Activated T-helper 1 cell treated with anti-CD3 and anti-CD28 coated beads, Interleukin-2, amount 50 U/mL, for 16 hours (primary cell): ENCODE measurements around the gene NR2C1.

Experiments
- DNase-seq, 2 donors: peaks; one replicate each; pipeline ENCODE4 v3.0.0-alpha.2; 2020; ENCODE audit warnings: low read depth in 1 of 2, low spot score in 1 of 2

Gene NR2C1

GRCh38 chr12:95085612-95086011 lies 12.2 kb upstream of the NR2C1 start:
- DNase-seq = no peak

- DNase-seq = no peak
These were observed 10.5 kb upstream of the NR2C1 start for GRCh38 chr12:95083938-95084337.

GRCh38 chr12:95083471-95083870 lies 10.1 kb upstream of the NR2C1 start:
- no peak for DNase-seq

GRCh38 chr12:95077341-95077740 lies 3.9 kb upstream of the NR2C1 start:
- no peak for DNase-seq

GRCh38 chr12:95074766-95075165 lies 1.3 kb upstream of the NR2C1 start:
- DNase-seq = no peak

- no peak for DNase-seq
These were observed 491 bp upstream of the NR2C1 start for GRCh38 chr12:95073698-95074520.

GRCh38 chr12:95070378-95070777 lies 3.0 kb downstream of the NR2C1 start:
- no peak for DNase-seq

GRCh38 chr12:95066091-95066855 lies 7.1 kb downstream of the NR2C1 start:
- DNase-seq = no peak

GRCh38 chr12:95060951-95061350 lies 12.5 kb downstream of the NR2C1 start:
- DNase-seq = no peak

- DNase-seq = no peak
These were observed 13.4 kb downstream of the NR2C1 start for GRCh38 chr12:95059984-95060383.

GRCh38 chr12:95057424-95057823 lies 16.0 kb downstream of the NR2C1 start:
- no peak for DNase-seq

GRCh38 chr12:95055057-95055456 lies 18.4 kb downstream of the NR2C1 start:
- no peak for DNase-seq

GRCh38 chr12:95054206-95054605 lies 19.2 kb downstream of the NR2C1 start:
- no peak for DNase-seq

- no peak for DNase-seq
These were observed 22.2 kb downstream of the NR2C1 start for GRCh38 chr12:95051241-95051640.

GRCh38 chr12:95037906-95038305 lies 35.5 kb downstream of the NR2C1 start:
- DNase-seq = no peak

- DNase-seq = no peak
These were observed 38.7 kb downstream of the NR2C1 start for GRCh38 chr12:95034750-95035149.

- DNase-seq = no peak
These were observed 50.9 kb downstream of the NR2C1 start for GRCh38 chr12:95022477-95022876.

GRCh38 chr12:95017482-95017881 lies 55.9 kb downstream of the NR2C1 start:
- DNase-seq = no peak

GRCh38 chr12:95016120-95016519 lies 57.3 kb downstream of the NR2C1 start:
- no peak for DNase-seq

GRCh38 chr12:95014554-95014953 lies 58.9 kb downstream of the NR2C1 start:
- no peak for DNase-seq

GRCh38 chr12:95006206-95006605 lies 67.2 kb downstream of the NR2C1 start:
- DNase-seq = no peak

GRCh38 chr12:95004610-95005009 lies 68.8 kb downstream of the NR2C1 start:
- no peak for DNase-seq

GRCh38 chr12:95003921-95004272 lies 69.5 kb downstream of the NR2C1 start:
- no peak for DNase-seq
